GM12865 (cell line): ENCODE data around the gene CDAN1.

Source experiments
- DNase-seq: peaks from one replicate; pipeline ENCODE4 v3.0.0; 2010; ENCODE audit warnings: low read depth
- H3K4me3 ChIP-seq: 2 replicates; pipeline ENCODE4 v1.5.1; 2011; ENCODE audit warnings: mild to moderate bottlenecking, low read depth, low read length, control low read depth
- TF ChIP-seq, protein P1 (sequence below): IDR thresholded peaks from 2 replicates; pipeline ENCODE4 v1.5.1; 2011; ENCODE audit warnings: low read length, control low read depth, low read depth, inconsistent platforms; ENCODE audit not compliant: insufficient read depth; ENCODE audit errors: missing control alignments

CDAN1 gene

DNA sequence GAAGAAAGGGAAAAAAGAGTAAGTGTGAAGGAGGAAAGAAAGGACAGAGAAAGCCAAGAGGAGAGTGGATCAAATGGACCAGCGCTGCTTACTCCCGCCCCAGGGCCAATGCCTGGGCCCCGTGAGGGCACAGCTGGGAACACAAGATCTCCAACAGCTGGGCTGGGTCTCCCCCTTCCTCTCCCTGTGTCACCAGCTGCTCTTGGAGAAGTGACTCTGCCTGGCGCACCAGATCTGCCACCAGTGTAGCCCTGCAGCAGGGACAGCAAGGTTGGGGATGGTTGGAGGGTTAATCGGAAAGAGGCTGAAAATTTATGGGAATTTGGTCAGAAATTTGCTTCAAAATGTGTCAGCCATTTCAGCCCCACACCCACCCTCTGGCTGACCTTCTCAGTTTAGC, 8.4 kb downstream of the CDAN1 start:
- no peak for DNase-seq
- TF ChIP-seq, protein P1, sequence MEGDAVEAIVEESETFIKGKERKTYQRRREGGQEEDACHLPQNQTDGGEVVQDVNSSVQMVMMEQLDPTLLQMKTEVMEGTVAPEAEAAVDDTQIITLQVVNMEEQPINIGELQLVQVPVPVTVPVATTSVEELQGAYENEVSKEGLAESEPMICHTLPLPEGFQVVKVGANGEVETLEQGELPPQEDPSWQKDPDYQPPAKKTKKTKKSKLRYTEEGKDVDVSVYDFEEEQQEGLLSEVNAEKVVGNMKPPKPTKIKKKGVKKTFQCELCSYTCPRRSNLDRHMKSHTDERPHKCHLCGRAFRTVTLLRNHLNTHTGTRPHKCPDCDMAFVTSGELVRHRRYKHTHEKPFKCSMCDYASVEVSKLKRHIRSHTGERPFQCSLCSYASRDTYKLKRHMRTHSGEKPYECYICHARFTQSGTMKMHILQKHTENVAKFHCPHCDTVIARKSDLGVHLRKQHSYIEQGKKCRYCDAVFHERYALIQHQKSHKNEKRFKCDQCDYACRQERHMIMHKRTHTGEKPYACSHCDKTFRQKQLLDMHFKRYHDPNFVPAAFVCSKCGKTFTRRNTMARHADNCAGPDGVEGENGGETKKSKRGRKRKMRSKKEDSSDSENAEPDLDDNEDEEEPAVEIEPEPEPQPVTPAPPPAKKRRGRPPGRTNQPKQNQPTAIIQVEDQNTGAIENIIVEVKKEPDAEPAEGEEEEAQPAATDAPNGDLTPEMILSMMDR, result no peak
- no peak overlapping the region for H3K4me3 ChIP-seq

DNA sequence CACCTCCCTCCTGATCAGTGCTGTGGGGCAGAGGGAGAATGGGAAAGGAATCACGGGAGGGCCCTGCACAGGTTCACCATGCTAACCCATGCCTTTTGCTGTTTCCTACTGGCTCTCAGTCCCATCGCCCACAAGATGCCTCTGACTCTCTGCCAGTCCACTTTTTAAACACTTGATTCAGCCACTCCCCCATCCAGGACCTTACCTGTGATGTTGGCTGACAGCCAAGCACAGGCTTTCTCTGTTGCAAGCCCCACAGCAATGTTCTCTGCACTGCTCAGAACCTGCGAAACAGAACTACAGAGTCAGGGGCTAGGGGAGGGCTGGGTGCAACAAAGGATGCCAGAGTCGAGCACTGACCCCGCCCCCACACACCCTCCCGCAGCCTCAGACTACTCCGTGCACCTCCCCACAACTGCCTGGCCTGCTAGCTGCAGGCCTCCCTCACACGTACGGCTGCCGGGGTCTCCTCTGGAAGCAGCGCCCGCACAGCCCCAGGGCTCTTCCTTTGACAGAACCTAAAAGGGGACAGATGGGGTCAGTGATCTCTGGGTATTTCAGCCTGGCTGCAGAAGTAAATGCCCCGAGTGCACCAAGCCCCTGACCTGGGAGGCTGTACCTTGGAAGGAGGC, 9.1 kb downstream of the CDAN1 start:
- TF ChIP-seq, protein P1, result no peak
- DNase-seq, result no peak
- H3K4me3 ChIP-seq, result no peak overlapping the region

DNA sequence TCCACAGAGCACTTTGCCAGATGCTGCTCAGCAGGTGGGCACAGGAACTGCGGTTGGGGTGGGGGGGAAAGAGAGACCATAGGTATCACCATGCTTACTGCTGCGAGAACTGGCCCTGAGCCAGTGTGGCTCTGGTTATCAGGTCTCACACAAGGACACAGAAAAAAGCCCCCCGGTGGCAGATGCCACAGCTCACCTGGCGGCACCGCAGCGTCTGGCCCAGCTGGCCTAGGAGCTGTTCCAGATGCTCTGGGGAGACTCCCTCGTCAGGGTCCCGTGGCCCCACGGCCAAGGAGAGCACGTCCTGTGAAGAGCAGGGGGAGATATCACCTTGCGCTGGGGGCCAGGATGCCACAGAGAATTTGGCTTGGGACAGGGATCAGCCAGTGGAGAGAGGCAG, 10.8 kb downstream of the CDAN1 start:
- TF ChIP-seq, protein P1, result no peak
- no peak overlapping the region for H3K4me3 ChIP-seq
- DNase-seq, result no peak

DNA sequence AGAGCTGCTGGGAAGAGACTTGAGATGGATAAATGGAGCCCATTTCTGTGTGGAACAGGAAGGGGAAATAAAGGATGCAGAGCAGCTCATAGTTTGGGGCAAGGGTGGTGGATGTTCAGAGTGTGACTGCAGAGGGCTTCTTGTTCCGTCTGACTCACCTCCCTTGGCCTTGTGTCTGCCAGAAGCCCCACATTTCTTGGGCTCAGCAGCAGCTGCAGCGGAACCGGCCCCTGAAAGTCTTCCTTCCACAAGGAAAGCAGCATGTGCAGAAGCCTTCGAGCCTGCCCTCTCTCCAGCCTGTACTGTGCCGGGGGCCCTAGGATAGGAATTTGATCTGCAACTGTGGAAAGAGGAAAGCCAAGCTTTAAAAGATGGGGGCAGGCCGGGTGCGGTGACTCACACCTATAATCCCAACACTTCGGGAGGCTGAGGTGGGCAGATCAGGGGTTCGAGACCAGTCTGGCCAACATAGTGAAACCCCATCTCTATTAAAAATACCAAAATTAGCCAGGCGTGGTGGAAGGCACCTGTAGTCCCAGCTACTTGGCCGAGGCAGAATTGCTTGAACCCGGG, 11.5 kb downstream of the CDAN1 start:
- no peak overlapping the region for H3K4me3 ChIP-seq
- TF ChIP-seq, protein P1, result no peak
- DNase-seq, result no peak

DNA sequence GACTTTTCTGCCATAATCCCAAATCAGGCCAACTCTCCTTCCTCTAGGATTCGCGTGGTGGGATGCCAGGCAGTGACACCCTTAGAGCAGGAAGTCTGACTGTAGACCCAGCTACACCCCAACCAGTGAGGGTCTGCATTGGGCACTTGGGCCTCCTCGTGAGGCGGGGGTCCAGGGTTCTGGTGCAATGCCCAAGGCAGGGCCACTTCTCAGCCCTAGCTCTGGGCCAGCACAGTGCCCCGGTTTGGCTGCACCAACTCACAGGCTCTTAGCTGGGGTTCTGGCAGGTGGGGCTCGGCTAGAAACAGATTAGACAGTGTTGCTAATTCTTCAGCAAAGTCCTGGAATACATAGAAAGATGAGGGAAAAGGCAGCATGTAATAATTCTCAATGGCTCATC, 12.7 kb downstream of the CDAN1 start:
- TF ChIP-seq, protein P1, result no peak
- no peak for DNase-seq
- H3K4me3 ChIP-seq, result no peak overlapping the region

DNA sequence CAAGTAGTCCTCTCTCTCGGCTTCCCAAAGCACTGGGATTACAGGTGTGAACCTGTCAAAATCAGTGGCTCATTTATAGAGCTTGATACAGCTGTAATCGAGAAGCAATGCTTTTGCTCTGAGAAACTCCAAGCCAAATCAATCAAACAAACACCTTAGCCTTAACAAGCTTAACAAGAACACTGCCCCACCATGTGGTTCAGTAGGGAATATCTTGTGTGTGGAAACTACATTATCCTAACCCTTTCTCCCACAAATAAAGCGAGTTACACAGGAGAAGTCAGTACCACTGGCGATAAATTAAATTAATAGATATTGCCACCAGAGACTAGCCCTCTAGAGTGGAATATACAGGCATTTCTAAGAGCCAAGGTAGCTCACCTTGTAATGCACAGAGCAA, 13.9 kb downstream of the CDAN1 start:
- DNase-seq, result no peak

More for the DNA sequence above, 13.9 kb downstream of the CDAN1 start:
- H3K4me3 ChIP-seq, result no peak overlapping the region
- TF ChIP-seq, protein P1, result no peak
